A549 (cell line): ENCODE measurements around the gene DARS1.

ENCODE experiments used
- E2F6 ChIP-seq: IDR thresholded peaks from 2 replicates; pipeline ENCODE4 v1.6.1; 2012; ENCODE audit warnings: low read depth, borderline replicate concordance
- EP300 ChIP-seq, 2 experiments: fragments of >200 bp; sonication (Bioruptor Twin); formaldehyde crosslinking; IDR thresholded peaks; 2 replicates in 1 of 2; 3 replicates in 1 of 2; pipeline ENCODE4 v1.6.1; 2016 to 2017
- FOSB ChIP-seq: fragments of 250-450 bp; sonication (Bioruptor Pico); IDR thresholded peaks from 2 replicates; pipeline ENCODE4 v1.5.0; 2020; ENCODE audit warnings: mild to moderate bottlenecking, moderate library complexity
- HOXB13 ChIP-seq: fragments of 250-450 bp; sonication (Bioruptor Pico); IDR thresholded peaks from 2 replicates; pipeline ENCODE4 v1.5.0; 2020; ENCODE audit warnings: low read depth, mild to moderate bottlenecking, moderate library complexity
- JUN ChIP-seq, 2 experiments: fragments of >200 bp; sonication (Bioruptor Twin); formaldehyde crosslinking; IDR thresholded peaks; 2 replicates in 1 of 2; 3 replicates in 1 of 2; pipeline ENCODE4 v1.6.1; 2016 to 2017
- PHF8 ChIP-seq: fragments of 200-600 bp; sonication (generic); IDR thresholded peaks from 2 replicates; pipeline ENCODE4 v1.6.1; 2016; ENCODE audit warnings: low read depth, mild to moderate bottlenecking, antibody characterized with exemption, moderate library complexity, borderline replicate concordance
- POLR2A ChIP-seq: IDR thresholded peaks from 2 replicates; pipeline ENCODE4 v1.6.1; 2012; ENCODE audit warnings: mild to moderate bottlenecking, low read length
- RAD21 ChIP-seq, 2 experiments: fragments of >200 bp in 1 of 2; sonication (Bioruptor Twin) in 1 of 2; formaldehyde crosslinking in 1 of 2; IDR thresholded peaks in 1 of 2; conservative IDR thresholded peaks in 1 of 2; 2 replicates in 1 of 2; 3 replicates in 1 of 2; pipeline ENCODE4 v1.6.1; 2012 to 2018; ENCODE audit warnings: inconsistent platforms in 1 of 2
- REST ChIP-seq: fragments of 200-600 bp; sonication (generic); IDR thresholded peaks from 2 replicates; pipeline ENCODE4 v1.6.1; 2016; ENCODE audit warnings: antibody characterized with exemption, mild to moderate bottlenecking, moderate library complexity
- RFX5 ChIP-seq: fragments of 450-650 bp; IDR thresholded peaks from 2 replicates; pipeline ENCODE4 v1.7.1; 2014; ENCODE audit warnings: antibody characterized with exemption, mild to moderate bottlenecking, moderate library complexity
- TF ChIP-seq, protein P1 (sequence below): fragments of >200 bp; sonication (Bioruptor Twin); formaldehyde crosslinking; IDR thresholded peaks from 3 replicates; pipeline ENCODE4 v1.5.1; 2016
- TF ChIP-seq, protein P2 (sequence below): IDR thresholded peaks from 2 replicates; pipeline ENCODE4 v1.6.1; 2012

DNA sequence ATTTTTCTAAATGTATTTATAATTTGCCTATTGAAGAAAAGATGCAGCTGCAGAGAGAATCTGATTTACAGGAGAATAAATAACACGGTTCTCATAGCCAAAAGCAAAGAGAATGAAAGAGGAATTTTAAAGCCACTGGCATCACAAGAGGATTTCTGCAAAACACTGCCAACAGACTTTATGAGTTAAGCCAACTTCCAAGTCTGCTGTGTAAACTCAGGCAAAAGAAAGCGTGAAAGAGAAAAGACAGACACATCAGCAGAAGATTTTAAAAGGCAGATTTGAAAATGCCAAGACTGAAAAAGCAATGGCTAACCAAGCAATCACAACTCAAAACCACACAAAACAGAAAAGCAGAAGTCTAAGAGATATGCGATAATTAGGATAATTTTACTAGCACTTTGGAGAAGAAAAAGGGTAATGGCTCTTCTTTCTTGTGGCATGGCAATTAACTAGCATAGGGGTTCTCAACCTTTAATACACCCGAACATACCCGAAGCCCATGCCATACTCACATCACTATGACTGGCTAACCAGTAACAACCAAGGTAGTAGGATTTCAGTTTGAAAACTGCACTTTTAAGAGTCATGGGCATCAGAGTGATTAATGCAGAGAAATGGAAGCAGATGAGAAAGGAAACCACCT lies 4.9 kb downstream of the DARS1 start:
- TF ChIP-seq, protein P1, sequence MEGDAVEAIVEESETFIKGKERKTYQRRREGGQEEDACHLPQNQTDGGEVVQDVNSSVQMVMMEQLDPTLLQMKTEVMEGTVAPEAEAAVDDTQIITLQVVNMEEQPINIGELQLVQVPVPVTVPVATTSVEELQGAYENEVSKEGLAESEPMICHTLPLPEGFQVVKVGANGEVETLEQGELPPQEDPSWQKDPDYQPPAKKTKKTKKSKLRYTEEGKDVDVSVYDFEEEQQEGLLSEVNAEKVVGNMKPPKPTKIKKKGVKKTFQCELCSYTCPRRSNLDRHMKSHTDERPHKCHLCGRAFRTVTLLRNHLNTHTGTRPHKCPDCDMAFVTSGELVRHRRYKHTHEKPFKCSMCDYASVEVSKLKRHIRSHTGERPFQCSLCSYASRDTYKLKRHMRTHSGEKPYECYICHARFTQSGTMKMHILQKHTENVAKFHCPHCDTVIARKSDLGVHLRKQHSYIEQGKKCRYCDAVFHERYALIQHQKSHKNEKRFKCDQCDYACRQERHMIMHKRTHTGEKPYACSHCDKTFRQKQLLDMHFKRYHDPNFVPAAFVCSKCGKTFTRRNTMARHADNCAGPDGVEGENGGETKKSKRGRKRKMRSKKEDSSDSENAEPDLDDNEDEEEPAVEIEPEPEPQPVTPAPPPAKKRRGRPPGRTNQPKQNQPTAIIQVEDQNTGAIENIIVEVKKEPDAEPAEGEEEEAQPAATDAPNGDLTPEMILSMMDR: no peak
- no peak for TF ChIP-seq REST
- TF ChIP-seq FOSB (CRISPR knock-in tag): no peak
- no peak for TF ChIP-seq EP300 (IDR thresholded peaks at IDR 0.05)
- TF ChIP-seq HOXB13 (CRISPR knock-in tag): no peak
- TF ChIP-seq RFX5: no peak
- TF ChIP-seq POLR2A: no peak
- no peak for TF ChIP-seq E2F6
- no peak for TF ChIP-seq RAD21 (conservative IDR thresholded peaks at IDR 0.05 in 1 of 2, IDR thresholded peaks at IDR 0.05 in 1 of 2)
- TF ChIP-seq JUN (IDR thresholded peaks at IDR 0.05): no peak
- TF ChIP-seq PHF8: no peak
- TF ChIP-seq, protein P2, sequence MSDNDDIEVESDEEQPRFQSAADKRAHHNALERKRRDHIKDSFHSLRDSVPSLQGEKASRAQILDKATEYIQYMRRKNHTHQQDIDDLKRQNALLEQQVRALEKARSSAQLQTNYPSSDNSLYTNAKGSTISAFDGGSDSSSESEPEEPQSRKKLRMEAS: no peak
